Large intestine (tissue), 3 donors: ENCODE data around the gene SYNDIG1. TPM values are rescaled to one million over a fixed set of nuclear protein-coding genes. Genes with fewer than 3 reads are reported as not detected.

Source experiments
- DNase-seq, 2 donors: peaks; one replicate each; pipeline versions ENCODE4 v3.0.0 to v3.0.0-alpha.2; 2013
- H3K27ac ChIP-seq: one replicate; pipeline ENCODE4 v1.5.1; 2013; ENCODE audit warnings: low read length
- H3K27me3 ChIP-seq: 2 replicates; pipeline ENCODE4 v1.6.1; 2013; ENCODE audit warnings: low read length; ENCODE audit not compliant: control insufficient read depth, insufficient read depth
- H3K36me3 ChIP-seq: 2 replicates; pipeline ENCODE4 v1.6.1; 2013; ENCODE audit warnings: low read length; ENCODE audit not compliant: control insufficient read depth, insufficient read depth
- H3K4me1 ChIP-seq: one replicate; pipeline ENCODE4 v1.6.1; 2013; ENCODE audit warnings: low read length; ENCODE audit not compliant: control insufficient read depth, insufficient read depth
- H3K4me3 ChIP-seq: one replicate; pipeline ENCODE4 v1.5.1; 2013; ENCODE audit warnings: low read length
- H3K9me3 ChIP-seq: one replicate; pipeline ENCODE4 v1.6.1; 2013; ENCODE audit warnings: mild to moderate bottlenecking, low read depth, low read length, moderate library complexity; ENCODE audit not compliant: control insufficient read depth
- WGBS: methylation state at CpG from one replicate; pipeline ENCODE4 v1.1.5; 2013; ENCODE audit warnings: low lambda C conversion rate; ENCODE audit not compliant: insufficient coverage; 5-methylcytosine and 5-hydroxymethylcytosine counted together
- polyA plus RNA-seq: library from polyadenylated mRNA; unstranded; fragments of 120-200 nt; gene quantifications from one replicate; pipeline ENCODE4 v1.2.1, GENCODE V29; 2013

The SYNDIG1 gene
- polyA plus RNA-seq, 1 donor: 2.0 TPM

- Histone ChIP-seq H3K36me3 (no peaks in the 10 kb centered on the region), H3K27ac (no peak overlapping the region), H3K9me3 (no peaks in the 10 kb centered on the region), H3K4me1 (no peaks in the 10 kb centered on the region), H3K27me3 (no peaks in the 10 kb centered on the region), H3K4me3 (no peak overlapping the region)
- no peak for DNase-seq
- no CpG with 5 or more reads among the region's 1 CpG for WGBS
Observed at GRCh38 chr20:24485981-24486380, 16.6 kb downstream of the SYNDIG1 start.

DNA sequence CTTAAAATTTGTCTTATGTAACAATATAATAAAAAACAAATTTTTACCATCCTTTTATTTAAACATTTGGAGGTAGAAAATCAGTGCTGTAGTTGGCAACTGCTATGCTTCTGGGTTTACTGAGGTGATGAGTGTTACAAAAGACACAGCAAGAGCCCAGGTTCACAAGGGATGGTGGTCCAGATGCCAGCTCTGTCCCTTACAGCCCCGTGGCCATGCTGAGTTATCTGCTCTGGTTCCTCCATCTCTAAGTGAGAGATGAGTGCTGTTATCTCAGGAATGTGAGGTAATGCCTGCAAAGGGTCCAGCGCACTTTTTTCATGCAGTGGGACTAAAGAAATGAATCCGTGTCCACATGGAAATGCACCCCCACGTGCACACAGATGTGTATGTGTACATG, 17.8 kb downstream of the SYNDIG1 start:
- no peak overlapping the region for H3K4me3 ChIP-seq
- DNase-seq: no peak
- H3K27ac ChIP-seq: no peak overlapping the region
- no peaks in the 10 kb centered on the region for H3K27me3 ChIP-seq
- no peaks in the 10 kb centered on the region for H3K9me3 ChIP-seq
- no peaks in the 10 kb centered on the region for H3K4me1 ChIP-seq
- WGBS: no CpG with 5 or more reads among the region's 4 CpGs
- no peaks in the 10 kb centered on the region for H3K36me3 ChIP-seq

DNA sequence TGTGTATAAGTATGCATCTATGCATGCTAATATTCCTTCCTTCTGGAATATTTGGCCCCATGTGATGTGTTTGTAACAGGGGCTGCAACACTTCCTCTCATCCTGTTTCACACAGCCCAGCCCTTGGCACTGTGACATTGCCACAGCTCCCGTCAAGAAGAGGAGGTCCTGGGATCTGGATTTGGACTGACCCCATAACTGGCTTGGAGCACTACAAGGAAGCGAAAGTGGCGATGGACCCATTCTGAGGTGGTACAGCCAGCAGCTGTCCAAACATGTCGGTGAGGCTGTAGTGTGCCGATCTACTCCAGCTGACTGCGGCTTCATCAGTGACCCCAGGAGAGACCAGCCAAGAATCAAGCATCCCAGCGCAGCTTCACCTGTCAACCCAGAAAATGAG, 18.2 kb downstream of the SYNDIG1 start:
- H3K4me3 ChIP-seq: no peak overlapping the region
- H3K4me1 ChIP-seq: no peaks in the 10 kb centered on the region
- H3K36me3 ChIP-seq: no peaks in the 10 kb centered on the region
- H3K9me3 ChIP-seq: no peaks in the 10 kb centered on the region
- DNase-seq: no peak
- no CpG with 5 or more reads among the region's 7 CpGs for WGBS
- H3K27ac ChIP-seq: no peak overlapping the region
- H3K27me3 ChIP-seq: no peaks in the 10 kb centered on the region

GRCh38 chr20:24488064-24488799, 18.8 kb downstream of the SYNDIG1 start:
- Histone ChIP-seq H3K27me3 (no peaks in the 10 kb centered on the region), H3K36me3 (no peaks in the 10 kb centered on the region), H3K27ac (no peak overlapping the region), H3K4me1 (no peaks in the 10 kb centered on the region), H3K9me3 (no peaks in the 10 kb centered on the region), H3K4me3 (no peak overlapping the region)
- WGBS: no CpG with 5 or more reads among the region's 11 CpGs
- peak in 1 of 2 donors; percentile 55 for DNase-seq

DNA sequence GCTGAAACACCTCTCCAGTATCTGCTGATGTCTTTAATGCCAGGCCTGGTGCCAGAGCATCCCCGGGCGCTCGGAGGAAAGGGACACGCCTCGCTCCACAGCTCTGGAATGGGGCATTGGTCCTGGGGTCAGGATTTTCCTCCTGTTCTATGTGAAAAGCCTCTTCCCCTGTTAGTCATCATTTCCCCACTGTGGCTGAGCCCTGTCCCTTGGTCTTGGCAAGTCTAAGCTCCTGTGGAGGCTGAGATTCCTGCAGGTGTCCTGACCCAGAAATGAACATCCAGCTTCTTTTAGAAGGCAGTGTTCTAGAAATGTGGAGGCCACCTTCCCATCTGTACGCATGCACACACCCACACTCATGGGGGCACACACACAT, 19.4 kb downstream of the SYNDIG1 start:
- H3K36me3 ChIP-seq: no peaks in the 10 kb centered on the region
- H3K27me3 ChIP-seq: no peaks in the 10 kb centered on the region
- DNase-seq: no peak
- H3K4me1 ChIP-seq: no peaks in the 10 kb centered on the region
- no peak overlapping the region for H3K4me3 ChIP-seq
- no CpG with 5 or more reads among the region's 6 CpGs for WGBS
- H3K27ac ChIP-seq: no peak overlapping the region
- H3K9me3 ChIP-seq: no peaks in the 10 kb centered on the region

GRCh38 chr20:24489193-24489592, 19.8 kb downstream of the SYNDIG1 start:
- Histone ChIP-seq H3K4me1 (no peaks in the 10 kb centered on the region), H3K27ac (no peak overlapping the region), H3K4me3 (no peak overlapping the region), H3K9me3 (no peaks in the 10 kb centered on the region), H3K27me3 (no peaks in the 10 kb centered on the region), H3K36me3 (no peaks in the 10 kb centered on the region)
- no peak for DNase-seq
- WGBS: no CpG with 5 or more reads among the region's 5 CpGs

DNA sequence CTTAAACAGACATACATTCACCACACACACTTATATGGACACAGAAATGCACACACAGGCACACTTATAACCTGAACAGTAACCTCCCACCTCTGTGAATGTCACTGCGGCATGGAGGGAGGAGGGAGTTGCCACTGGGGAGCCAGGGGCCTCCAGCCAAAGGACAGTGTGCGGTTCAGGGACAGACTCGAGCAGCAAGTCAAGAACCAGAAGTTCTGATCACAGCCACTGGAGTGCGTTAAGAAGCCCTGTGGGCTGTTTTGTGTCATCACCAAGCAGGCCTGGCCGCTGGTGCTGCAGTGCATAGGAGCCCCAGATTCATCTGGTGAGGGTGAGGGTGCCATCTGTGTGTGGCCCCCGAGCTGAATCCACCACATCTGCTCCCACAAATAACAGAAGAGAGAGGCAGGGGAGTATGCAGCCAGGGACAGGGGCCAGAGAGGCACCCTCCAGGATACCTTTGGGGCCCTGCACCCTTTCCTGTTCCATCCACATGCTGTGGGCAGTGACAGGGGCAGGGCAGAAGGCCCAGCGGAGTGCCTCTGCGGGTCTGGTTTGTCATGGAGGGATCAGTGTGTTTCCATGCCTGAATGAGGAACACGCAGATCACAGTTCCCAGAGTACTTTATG, 20.3 kb downstream of the SYNDIG1 start:
- no peaks in the 10 kb centered on the region for H3K36me3 ChIP-seq
- H3K27ac ChIP-seq: no peak overlapping the region
- no peak overlapping the region for H3K4me3 ChIP-seq
- H3K27me3 ChIP-seq: no peaks in the 10 kb centered on the region
- DNase-seq: no peak
- H3K9me3 ChIP-seq: no peaks in the 10 kb centered on the region
- no peaks in the 10 kb centered on the region for H3K4me1 ChIP-seq
- no CpG with 5 or more reads among the region's 9 CpGs for WGBS

GRCh38 chr20:24490598-24490997, 21.2 kb downstream of the SYNDIG1 start:
- no peak overlapping the region for H3K4me3 ChIP-seq
- H3K4me1 ChIP-seq: no peaks in the 10 kb centered on the region
- no peaks in the 10 kb centered on the region for H3K36me3 ChIP-seq
- H3K9me3 ChIP-seq: no peaks in the 10 kb centered on the region
- DNase-seq: no peak
- no peak overlapping the region for H3K27ac ChIP-seq
- WGBS: no CpG with 5 or more reads among the region's 8 CpGs
- no peaks in the 10 kb centered on the region for H3K27me3 ChIP-seq

DNA sequence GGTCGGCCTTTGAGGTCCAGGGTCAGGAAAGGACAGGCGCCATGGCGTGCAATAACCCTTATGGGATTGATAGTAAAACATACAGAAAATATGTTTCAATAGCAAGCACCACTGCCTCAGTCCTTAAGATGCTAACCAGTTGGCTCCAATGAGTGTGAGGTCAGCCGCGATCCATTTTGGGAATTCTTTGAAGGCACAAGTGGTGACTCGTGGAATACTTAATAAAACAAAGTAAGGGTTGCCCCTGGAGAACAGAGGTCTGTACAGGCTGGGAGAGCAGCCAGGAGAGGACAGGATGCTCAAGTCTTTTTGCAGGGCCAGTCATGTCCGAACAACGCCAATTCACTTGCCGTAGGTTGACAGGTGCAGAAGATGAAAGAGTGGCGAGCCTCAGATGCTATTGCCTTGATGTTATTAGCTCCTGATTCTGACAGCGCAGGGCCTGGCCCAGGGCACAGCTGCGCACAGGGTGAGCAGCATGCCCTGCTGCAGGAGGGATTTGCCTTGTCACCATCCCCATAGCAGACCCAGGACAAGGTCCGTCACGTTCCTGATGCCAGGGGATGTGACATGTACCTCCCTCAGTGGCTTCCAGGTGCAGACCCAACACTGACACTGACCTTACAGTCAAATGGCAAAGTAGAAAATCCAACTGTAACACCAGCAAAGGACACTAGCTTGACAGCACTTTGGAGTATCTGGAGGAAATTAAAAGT, 21.8 kb downstream of the SYNDIG1 start:
- Histone ChIP-seq H3K4me1 (no peaks in the 10 kb centered on the region), H3K36me3 (no peaks in the 10 kb centered on the region), H3K27me3 (no peaks in the 10 kb centered on the region), H3K9me3 (no peaks in the 10 kb centered on the region), H3K4me3 (no peak overlapping the region), H3K27ac (no peak overlapping the region)
- WGBS: no CpG with 5 or more reads among the region's 14 CpGs
- no peak for DNase-seq

- no peaks in the 10 kb centered on the region for H3K27me3 ChIP-seq
- H3K4me3 ChIP-seq: no peak overlapping the region
- no peak overlapping the region for H3K27ac ChIP-seq
- no peaks in the 10 kb centered on the region for H3K36me3 ChIP-seq
- no peak for DNase-seq
- H3K4me1 ChIP-seq: no peaks in the 10 kb centered on the region
- H3K9me3 ChIP-seq: no peaks in the 10 kb centered on the region
- WGBS: 100% methylated on average over 3 of the region's 16 CpGs
Observed at GRCh38 chr20:24492031-24492607, 22.7 kb downstream of the SYNDIG1 start.
